ENCODE measurements around the gene ASAP3. TPM values are rescaled to one million over a fixed set of nuclear protein-coding genes. Genes with fewer than 3 reads are reported as not detected.

ASAP3 gene
- total and polyA plus RNA-seq, 8 donors: 35.2 to 51.6 (median 44.9) TPM

DNA sequence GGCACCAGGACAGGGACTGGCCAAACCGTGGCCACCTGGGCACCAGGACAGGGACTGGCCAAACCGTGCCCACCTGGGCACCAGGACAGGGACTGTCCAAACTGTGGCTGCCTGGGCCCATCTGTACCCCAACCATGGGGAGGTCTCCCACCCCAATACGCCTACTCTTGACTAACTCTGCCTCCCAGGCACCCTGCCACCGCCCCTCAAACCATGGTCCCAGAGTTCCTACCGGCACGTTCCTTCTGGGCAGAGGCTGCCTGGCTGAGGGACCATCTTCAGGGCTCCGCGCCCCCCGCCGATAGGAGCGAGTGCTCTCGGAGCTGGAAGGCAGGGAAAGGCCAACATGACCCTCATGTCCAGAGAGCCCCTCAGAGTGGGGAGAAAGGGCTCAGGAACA is 53.2 kb downstream of the ASAP3 start:
- H3K36me3 ChIP-seq: peaks cover 0 to 50% of the 10 kb centered on the region in 2 donors
- TF ChIP-seq, protein P1, sequence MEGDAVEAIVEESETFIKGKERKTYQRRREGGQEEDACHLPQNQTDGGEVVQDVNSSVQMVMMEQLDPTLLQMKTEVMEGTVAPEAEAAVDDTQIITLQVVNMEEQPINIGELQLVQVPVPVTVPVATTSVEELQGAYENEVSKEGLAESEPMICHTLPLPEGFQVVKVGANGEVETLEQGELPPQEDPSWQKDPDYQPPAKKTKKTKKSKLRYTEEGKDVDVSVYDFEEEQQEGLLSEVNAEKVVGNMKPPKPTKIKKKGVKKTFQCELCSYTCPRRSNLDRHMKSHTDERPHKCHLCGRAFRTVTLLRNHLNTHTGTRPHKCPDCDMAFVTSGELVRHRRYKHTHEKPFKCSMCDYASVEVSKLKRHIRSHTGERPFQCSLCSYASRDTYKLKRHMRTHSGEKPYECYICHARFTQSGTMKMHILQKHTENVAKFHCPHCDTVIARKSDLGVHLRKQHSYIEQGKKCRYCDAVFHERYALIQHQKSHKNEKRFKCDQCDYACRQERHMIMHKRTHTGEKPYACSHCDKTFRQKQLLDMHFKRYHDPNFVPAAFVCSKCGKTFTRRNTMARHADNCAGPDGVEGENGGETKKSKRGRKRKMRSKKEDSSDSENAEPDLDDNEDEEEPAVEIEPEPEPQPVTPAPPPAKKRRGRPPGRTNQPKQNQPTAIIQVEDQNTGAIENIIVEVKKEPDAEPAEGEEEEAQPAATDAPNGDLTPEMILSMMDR (IDR thresholded peaks at IDR 0.05): no peak
- no peak overlapping the region for H3K27ac ChIP-seq
- peaks cover 0 to 9% of the 10 kb centered on the region in 2 donors for H3K27me3 ChIP-seq
- DNase-seq (no peak), ATAC-seq (no peak)
- no peaks in the 10 kb centered on the region for H3K9me3 ChIP-seq
- intact Hi-C loops (cut with DNase I): no loop called here
- no peaks in the 10 kb centered on the region for H3K4me1 ChIP-seq
- H3K4me3 ChIP-seq: no peak overlapping the region

DNA sequence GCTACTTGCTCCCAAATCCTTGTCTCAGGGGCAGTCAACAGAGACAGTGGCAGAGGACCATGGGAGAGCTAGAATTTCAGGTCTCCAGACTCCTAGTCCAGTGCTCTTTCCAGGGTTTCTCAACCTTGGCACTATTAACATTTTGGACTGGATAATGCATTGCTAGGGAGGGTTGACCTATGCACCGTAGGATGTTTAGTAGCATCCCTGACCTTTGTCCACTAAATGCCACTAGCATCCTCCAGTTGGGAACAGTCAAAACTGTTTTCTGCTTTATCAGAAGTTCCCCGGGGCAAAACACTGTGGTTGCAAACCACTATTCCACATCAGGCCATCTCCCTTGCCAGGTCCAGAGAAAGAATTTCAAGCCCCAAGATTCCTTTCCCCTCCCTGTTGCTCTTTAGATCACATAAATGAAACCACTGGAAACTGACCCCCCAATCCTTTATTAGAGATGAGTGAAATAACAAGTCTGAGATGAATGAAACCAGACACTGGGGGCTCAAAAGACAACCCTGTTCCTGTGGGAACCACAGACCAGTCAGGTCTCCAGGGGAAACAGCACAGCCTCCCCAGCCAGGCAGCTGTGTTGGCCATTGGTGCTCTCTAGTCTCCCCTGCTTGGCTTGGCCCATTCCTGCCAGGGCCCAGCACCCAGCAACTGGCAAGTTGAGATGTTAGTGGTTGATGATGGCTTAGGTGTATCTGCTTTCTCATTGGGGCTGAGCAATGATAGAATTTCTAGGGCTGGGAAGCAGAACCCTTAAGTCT is 55.7 kb downstream of the ASAP3 start:
- ATAC-seq: no peak
- peaks cover 1 to 16% of the 10 kb centered on the region in 2 donors for H3K4me1 ChIP-seq
- TF ChIP-seq, protein P1 (IDR thresholded peaks at IDR 0.05): no peak
- H3K27ac ChIP-seq: no peak overlapping the region
- no peak for DNase-seq
- peaks cover 0 to 34% of the 10 kb centered on the region in 2 donors for H3K27me3 ChIP-seq
- no peaks in the 10 kb centered on the region for H3K9me3 ChIP-seq
- no peak overlapping the region for H3K4me3 ChIP-seq
- H3K36me3 ChIP-seq: peaks cover 0 to 43% of the 10 kb centered on the region in 2 donors
- intact Hi-C loops (cut with DNase I): no loop called here

DNA sequence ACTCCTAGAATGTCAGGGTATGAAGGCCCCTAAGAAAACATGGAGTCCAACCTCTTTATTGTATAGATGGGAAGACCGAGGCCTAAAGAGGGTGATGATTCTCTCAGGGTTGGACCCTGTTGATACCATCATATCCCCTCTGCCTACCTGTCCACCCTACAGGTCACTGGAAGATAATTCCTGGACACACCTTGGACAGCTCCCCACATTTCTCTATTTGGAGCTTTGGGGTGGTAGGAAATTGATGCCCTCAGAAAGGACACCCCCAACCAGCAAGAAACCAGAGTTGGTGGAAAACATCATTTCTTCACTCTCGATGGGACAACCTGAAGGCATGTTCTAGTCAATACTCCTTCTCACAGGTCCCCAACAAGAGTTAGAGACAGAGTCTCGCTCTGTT is 56.4 kb downstream of the ASAP3 start:
- Histone ChIP-seq H3K9me3 (no peaks in the 10 kb centered on the region), H3K27me3 (peaks cover 0 to 41% of the 10 kb centered on the region in 2 donors), H3K4me3 (no peak overlapping the region), H3K27ac (no peak overlapping the region), H3K4me1 (peaks cover 9 to 23% of the 10 kb centered on the region in 2 donors), H3K36me3 (peaks cover 0 to 37% of the 10 kb centered on the region in 2 donors)
- TF ChIP-seq, protein P1 (IDR thresholded peaks at IDR 0.05): no peak
- intact Hi-C loops (cut with DNase I): no loop called here
- no peak for DNase-seq
- no peak for ATAC-seq

DNA sequence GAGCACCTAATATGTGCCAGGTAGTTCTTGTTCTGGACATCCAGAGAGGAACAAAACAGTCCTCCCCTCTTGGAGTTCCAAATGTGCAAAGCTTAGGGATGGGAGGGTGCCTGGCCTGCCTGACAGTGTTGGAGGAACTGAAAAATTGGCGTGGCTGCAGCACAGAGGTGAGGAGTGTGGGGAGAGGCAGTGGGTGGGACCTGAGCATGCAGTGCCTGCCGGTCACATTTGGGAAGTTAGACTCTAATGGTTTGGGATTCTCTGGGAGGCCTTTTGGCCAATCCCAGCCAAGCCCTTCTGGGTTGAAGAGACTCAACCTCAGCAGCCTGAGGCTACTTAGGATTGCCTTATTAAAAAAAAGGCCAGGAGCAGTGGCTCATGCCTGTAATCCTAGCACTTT is 57.2 kb downstream of the ASAP3 start:
- Histone ChIP-seq H3K27me3 (peaks cover 0 to 41% of the 10 kb centered on the region in 2 donors), H3K27ac (no peak overlapping the region), H3K4me3 (no peak overlapping the region), H3K4me1 (peaks cover 16 to 31% of the 10 kb centered on the region in 2 donors), H3K36me3 (peaks cover 0 to 30% of the 10 kb centered on the region in 2 donors), H3K9me3 (no peaks in the 10 kb centered on the region)
- DNase-seq (no peak), ATAC-seq (no peak)
- intact Hi-C loops (cut with DNase I): no loop called here
- TF ChIP-seq, protein P1 (IDR thresholded peaks at IDR 0.05): no peak

DNA sequence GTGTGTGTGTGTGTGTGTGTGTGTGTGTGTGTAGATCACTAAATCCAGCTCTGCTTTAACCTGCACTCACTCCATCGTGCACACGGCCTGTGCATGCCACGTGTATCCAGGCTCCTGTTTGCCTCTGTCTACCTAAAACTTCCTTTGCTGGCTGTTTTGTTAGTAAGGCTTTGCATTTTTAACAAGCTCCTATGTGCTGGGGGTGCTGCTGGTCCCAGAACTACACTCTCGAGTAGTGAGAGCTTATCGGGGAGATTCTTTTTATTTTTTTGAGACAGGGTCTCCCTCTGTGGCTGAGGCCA is 58.8 kb downstream of the ASAP3 start:
- Histone ChIP-seq H3K4me1 (peaks cover 18 to 35% of the 10 kb centered on the region in 2 donors), H3K36me3 (peaks cover 0 to 13% of the 10 kb centered on the region in 2 donors), H3K27me3 (peaks cover 0 to 41% of the 10 kb centered on the region in 2 donors), H3K27ac (no peak overlapping the region), H3K4me3 (peak overlapping the region in 1 of 2 donors; percentile 48), H3K9me3 (no peaks in the 10 kb centered on the region)
- intact Hi-C loops (cut with DNase I): no loop called here
- no peak for ATAC-seq
- TF ChIP-seq, protein P1 (IDR thresholded peaks at IDR 0.05): no peak
- DNase-seq: no peak

All from left lung (tissue), 10 donors.